Psoas muscle (tissue), 8 donors: Measurements from ENCODE around the gene ENDOG. TPM values are rescaled to one million over a fixed set of nuclear protein-coding genes. Genes with fewer than 3 reads are reported as not detected.
"Not testable (repeated sequence)": the region's sequence is repeated elsewhere in the genome, so short reads cannot be mapped to it uniquely, and the experiment has no call there.

ENCODE experiments used
- ATAC-seq, 4 donors: fragments of 200-7000 bp; cut with Tn5 transposase; one replicate each; pipeline ENCODE4 v1.9.1; 2020; ENCODE audit warnings: moderate library complexity in 3 of 4, mild to moderate bottlenecking in 2 of 4
- DNase-seq, 2 donors: peaks; one replicate each; pipeline ENCODE4 v3.0.0-alpha.2; 2020
- H3K27ac ChIP-seq: fragments of 200-600 bp; one replicate; pipeline ENCODE4 v1.8.0; 2022
- H3K27me3 ChIP-seq, 3 donors: fragments of 200-600 bp in 1 of 3; one replicate each; pipeline versions ENCODE4 v1.6.1 to v1.8.0; 2013 to 2022; ENCODE audit warnings: low read length in 2 of 3, mild to moderate bottlenecking in 2 of 3, moderate library complexity in 1 of 3; ENCODE audit not compliant: insufficient read depth in 3 of 3
- H3K36me3 ChIP-seq, 2 donors: fragments of 200-600 bp in 1 of 2; one replicate each; pipeline versions ENCODE4 v1.6.1 to v1.8.0; 2013 to 2022; ENCODE audit warnings: low read depth in 1 of 2, mild to moderate bottlenecking in 1 of 2, moderate library complexity in 1 of 2; ENCODE audit not compliant: insufficient read depth in 1 of 2
- H3K4me1 ChIP-seq: fragments of 200-600 bp; one replicate; pipeline ENCODE4 v1.8.0; 2022
- H3K4me3 ChIP-seq: fragments of 200-600 bp; one replicate; pipeline ENCODE4 v1.8.0; 2022; ENCODE audit warnings: mild to moderate bottlenecking
- H3K9me3 ChIP-seq: fragments of 200-600 bp; one replicate; pipeline ENCODE4 v1.8.0; 2022
- WGBS, 3 donors: extraction: QIAGEN DNeasy Blood & Tissue Kit; methylation state at CpG; one replicate each; pipeline versions ENCODE4 v1.1.6 to v1.1.7; 2013; 5-methylcytosine and 5-hydroxymethylcytosine counted together
- intact Hi-C, 2 donors: fragments of 100-400 bp; cut with DNase I; formaldehyde crosslinking; loops; one replicate each; pipeline versions ENCODE4 v1.11.0 to v1.14.2; 2022
- polyA plus RNA-seq, 3 donors: library from polyadenylated mRNA; stranded (reverse); fragments of 200-250 nt; gene quantifications; one replicate each; pipeline ENCODE4 v1.2.3, GENCODE V29; 2013
- total RNA-seq, 4 donors: library from RNA; stranded (reverse); fragmentation: NEBNext Ultra II Directional in 2 of 4; extraction: Animal tissue kit (Norgen Biotek cat#: 25700) in 2 of 4; gene quantifications; one replicate each; pipeline versions ENCODE4 v1.2.1 to v1.2.4, GENCODE V29; 2021 to 2023
- TF ChIP-seq, protein P1 (sequence below): fragments of 200-600 bp; IDR thresholded peaks from one replicate; pipeline ENCODE4 v1.8.0; 2022; ENCODE audit warnings: antibody characterized with exemption
- donor health status: healthy with polysubstance abuse.
- donor health status: DM: no; HTN: no; CAD: no; lungs with moderate emphysema.
- donor health status: Bipolar disorder and iron deficiency.
- donor health status: healthy.
- donor health status: DM: yes; HTN: yes; CAD: no.
- donor health status: DM: no; HTN: no; CAD: no.
- donor health status: DM: no; HTN: no; CAD: no.
- donor health status: DM: yes; HTN: yes; CAD: no.

ENDOG gene
- total and polyA plus RNA-seq, 7 donors, result 56.0 to 116 (median 89.8) TPM

DNA sequence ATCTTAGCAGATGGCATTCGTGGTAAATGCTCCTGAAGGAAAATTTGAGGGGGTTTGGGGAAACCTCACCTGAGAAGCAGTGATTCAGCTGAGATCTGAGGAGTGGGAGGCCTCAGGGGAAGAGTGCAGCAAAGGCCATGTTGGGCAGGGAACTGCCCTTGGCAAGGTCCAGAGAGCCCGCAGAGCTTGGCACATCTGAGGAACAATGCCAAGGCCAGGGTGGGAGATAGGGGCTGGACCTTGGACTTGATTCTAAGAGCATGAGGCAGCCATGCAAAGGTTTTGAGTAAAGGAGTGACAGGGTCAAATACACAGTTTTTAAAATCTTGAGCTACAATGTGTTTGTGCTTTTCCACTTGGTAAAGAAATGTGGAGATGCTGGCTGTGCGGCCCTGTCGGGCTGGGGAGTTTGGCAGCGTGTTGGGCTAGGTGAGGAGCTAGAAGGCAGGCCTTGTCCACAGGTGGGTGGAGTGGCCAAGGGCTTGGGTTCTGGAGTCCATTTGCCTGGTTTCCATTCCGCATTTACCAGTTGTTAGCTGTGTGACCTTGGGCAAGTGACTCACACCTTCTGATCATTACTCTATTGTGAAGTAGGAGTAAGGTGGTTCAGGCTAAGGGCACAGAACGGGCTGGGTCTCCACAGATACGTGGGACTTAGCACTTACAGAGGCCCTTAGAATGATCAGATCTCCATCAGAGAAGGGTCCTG lies 25.2 kb upstream of the ENDOG start:
- H3K27ac ChIP-seq, result no peak overlapping the region
- H3K36me3 ChIP-seq, result peaks cover 9 to 93% of the 10 kb centered on the region in 2 donors
- ATAC-seq (no peak), DNase-seq (no peak)
- 83 to 88% (median 87%) methylated on average over 8 of the region's 8 CpGs for WGBS, 3 donors
- intact Hi-C loops, result no loop called here
- TF ChIP-seq, protein P1, sequence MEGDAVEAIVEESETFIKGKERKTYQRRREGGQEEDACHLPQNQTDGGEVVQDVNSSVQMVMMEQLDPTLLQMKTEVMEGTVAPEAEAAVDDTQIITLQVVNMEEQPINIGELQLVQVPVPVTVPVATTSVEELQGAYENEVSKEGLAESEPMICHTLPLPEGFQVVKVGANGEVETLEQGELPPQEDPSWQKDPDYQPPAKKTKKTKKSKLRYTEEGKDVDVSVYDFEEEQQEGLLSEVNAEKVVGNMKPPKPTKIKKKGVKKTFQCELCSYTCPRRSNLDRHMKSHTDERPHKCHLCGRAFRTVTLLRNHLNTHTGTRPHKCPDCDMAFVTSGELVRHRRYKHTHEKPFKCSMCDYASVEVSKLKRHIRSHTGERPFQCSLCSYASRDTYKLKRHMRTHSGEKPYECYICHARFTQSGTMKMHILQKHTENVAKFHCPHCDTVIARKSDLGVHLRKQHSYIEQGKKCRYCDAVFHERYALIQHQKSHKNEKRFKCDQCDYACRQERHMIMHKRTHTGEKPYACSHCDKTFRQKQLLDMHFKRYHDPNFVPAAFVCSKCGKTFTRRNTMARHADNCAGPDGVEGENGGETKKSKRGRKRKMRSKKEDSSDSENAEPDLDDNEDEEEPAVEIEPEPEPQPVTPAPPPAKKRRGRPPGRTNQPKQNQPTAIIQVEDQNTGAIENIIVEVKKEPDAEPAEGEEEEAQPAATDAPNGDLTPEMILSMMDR, result no peak
- H3K9me3 ChIP-seq, result no peaks in the 10 kb centered on the region
- no peak overlapping the region for H3K4me3 ChIP-seq
- H3K27me3 ChIP-seq, result no peaks in the 10 kb centered on the region
- peaks cover 9% of the 10 kb centered on the region for H3K4me1 ChIP-seq

DNA sequence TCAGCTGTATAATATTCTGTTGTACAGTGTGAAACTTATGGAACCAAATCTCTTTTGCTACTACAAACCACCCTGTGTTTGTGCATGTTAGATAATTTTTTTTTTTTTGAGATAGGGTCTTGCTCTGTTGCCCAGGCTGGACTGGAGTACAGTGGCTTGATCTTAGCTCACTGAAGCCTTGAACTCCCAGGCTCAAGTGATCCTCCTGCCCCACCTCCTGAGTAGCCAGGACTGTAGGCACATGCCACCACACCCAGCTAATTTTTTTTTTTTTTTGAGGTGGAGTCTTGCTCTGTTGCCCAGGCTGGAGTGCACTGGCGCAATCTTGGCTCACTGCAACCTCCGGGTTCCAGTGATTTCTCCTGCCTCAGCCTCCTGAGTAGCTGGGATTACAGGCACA lies 23.3 kb upstream of the ENDOG start:
- ATAC-seq, H3K27ac ChIP-seq, intact Hi-C loops, DNase-seq, H3K4me1 ChIP-seq, H3K9me3 ChIP-seq, H3K4me3 ChIP-seq, H3K27me3 ChIP-seq: not testable (repeated sequence)
- H3K36me3 ChIP-seq, result peaks cover 13 to 98% of the 10 kb centered on the region in 2 donors
- 48 to 52% (median 50%) methylated on average over 2 of the region's 2 CpGs for WGBS, 3 donors

DNA sequence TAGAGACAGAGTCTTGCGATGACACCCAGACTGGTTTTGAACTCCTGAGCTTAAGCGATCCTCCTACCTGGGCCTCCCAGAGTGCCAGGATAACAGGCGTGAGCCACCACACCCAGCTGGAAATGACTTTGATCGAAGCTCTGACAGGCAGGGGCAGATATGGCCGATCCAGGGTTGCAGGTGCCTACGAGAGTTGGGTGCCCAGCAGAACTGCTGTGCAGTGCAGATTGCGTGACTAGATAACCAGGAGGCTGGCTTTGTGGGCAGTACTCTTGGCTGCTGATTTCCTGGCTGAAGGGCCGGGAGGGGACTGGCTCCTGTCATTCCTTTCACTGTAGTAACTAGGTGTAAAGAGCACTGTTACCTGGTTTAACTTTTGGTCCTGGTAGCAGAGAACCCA lies 19.4 kb upstream of the ENDOG start:
- Histone ChIP-seq H3K27ac (no peak overlapping the region), H3K9me3 (no peaks in the 10 kb centered on the region), H3K4me3 (no peak overlapping the region), H3K4me1 (no peaks in the 10 kb centered on the region), H3K36me3 (peaks cover 8 to 98% of the 10 kb centered on the region in 2 donors), H3K27me3 (no peaks in the 10 kb centered on the region)
- TF ChIP-seq, protein P1, result no peak
- DNase-seq (no peak), ATAC-seq (no peak)
- WGBS, 3 donors, result 91 to 92% (median 91%) methylated on average over 8 of the region's 8 CpGs
- intact Hi-C loops, result no loop called here

DNA sequence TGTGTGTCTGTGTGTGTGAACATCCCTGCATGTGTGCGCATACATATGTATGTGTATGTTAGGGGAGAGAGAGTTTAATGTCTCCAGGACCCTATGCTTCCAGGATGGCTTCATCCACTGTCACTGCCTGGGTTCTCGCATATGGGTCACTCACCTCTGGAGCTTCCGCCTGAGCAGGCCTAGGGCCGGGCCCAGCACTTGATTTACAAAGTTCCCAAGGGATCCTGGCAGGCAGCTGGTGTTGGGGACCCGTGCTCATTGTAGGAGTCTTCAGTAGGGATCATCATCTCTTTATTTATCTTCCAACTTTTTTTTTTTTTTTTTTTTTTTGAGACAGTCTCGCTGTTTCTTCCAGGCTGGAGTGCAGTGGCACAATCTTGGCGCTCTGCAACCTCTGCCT lies 18.2 kb upstream of the ENDOG start:
- no peaks in the 10 kb centered on the region for H3K4me1 ChIP-seq
- ATAC-seq (no peak), DNase-seq (no peak)
- H3K9me3 ChIP-seq, result no peaks in the 10 kb centered on the region
- H3K27ac ChIP-seq, result no peak overlapping the region
- intact Hi-C loops, result no loop called here
- TF ChIP-seq, protein P1, result no peak
- no peaks in the 10 kb centered on the region for H3K27me3 ChIP-seq
- no peak overlapping the region for H3K4me3 ChIP-seq
- H3K36me3 ChIP-seq, result peaks cover 8 to 98% of the 10 kb centered on the region in 2 donors
- 82 to 89% (median 88%) methylated on average over 7 of the region's 7 CpGs for WGBS, 3 donors

DNA sequence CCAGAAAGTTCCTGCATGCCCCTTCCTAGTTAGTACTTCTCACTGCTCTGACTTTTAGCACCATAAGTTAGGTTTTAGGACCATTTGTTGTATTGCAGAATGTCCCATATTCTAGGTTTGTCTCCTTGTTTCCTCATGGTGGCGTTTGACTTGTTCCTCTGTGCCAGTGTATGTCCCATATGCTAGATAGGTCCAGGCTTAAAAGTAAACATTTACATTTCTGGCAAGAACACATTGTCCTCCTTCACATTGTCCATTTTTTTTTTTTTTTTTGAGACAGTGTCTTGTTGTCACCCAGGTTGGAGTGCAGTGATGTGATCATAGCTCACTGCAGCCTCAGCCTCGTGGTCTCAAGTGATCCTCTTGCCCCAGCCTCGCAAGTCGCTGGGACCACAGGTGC lies 15.8 kb upstream of the ENDOG start:
- H3K36me3 ChIP-seq, result peaks cover 4 to 100% of the 10 kb centered on the region in 2 donors
- TF ChIP-seq, protein P1, result no peak
- intact Hi-C loops, result no loop called here
- WGBS, 3 donors, result 92 to 97% (median 94%) methylated on average over 4 of the region's 4 CpGs
- ATAC-seq, result no peak
- no peak overlapping the region for H3K4me3 ChIP-seq
- H3K4me1 ChIP-seq, result no peaks in the 10 kb centered on the region
- no peaks in the 10 kb centered on the region for H3K9me3 ChIP-seq
- no peak for DNase-seq
- no peaks in the 10 kb centered on the region for H3K27me3 ChIP-seq
- H3K27ac ChIP-seq, result no peak overlapping the region
